Activated naive CD8-positive, alpha-beta T cell treated with anti-CD3 and anti-CD28 coated beads, Interleukin-2, amount 10 ng/mL, durations not matched to agents 7 days and 5 days (primary cell): ENCODE results near the gene C3orf62. TPM values are rescaled to one million over a fixed set of nuclear protein-coding genes. Genes with fewer than 3 reads are reported as not detected.

Experiments
- ATAC-seq: fragments of 150-1000 bp; cut with Tn5 transposase; one replicate; pipeline ENCODE4 v1.10.0; 2021; ENCODE audit warnings: low read depth, moderate library complexity
- POLR2A ChIA-PET: fragments of 350-600 bp; sonication (Branson Sonifier 250); formaldehyde crosslinking; loops from one replicate; lab custom pipeline; 2021; ENCODE audit warnings: antibody characterized with exemption; lab: Charles Lee
- DNase-seq: peaks from one replicate; pipeline ENCODE4 v3.0.0; 2021
- H3K27ac Mint-ChIP-seq: one replicate; pipeline ENCODE4 v1.8.0; 2022; ENCODE audit warnings: mild to moderate bottlenecking, mixed read lengths
- H3K27me3 Mint-ChIP-seq: one replicate; pipeline ENCODE4 v1.8.0; 2022; ENCODE audit warnings: mild to moderate bottlenecking, moderate library complexity, mixed read lengths
- H3K36me3 Mint-ChIP-seq: one replicate; pipeline ENCODE4 v1.8.0; 2021; ENCODE audit warnings: mild to moderate bottlenecking, mixed read lengths
- H3K4me1 Mint-ChIP-seq: one replicate; pipeline ENCODE4 v1.8.0; 2021; ENCODE audit warnings: mixed read lengths
- H3K4me3 Mint-ChIP-seq: one replicate; pipeline ENCODE4 v1.8.0; 2022; ENCODE audit warnings: mild to moderate bottlenecking, moderate library complexity, mixed read lengths
- H3K9me3 Mint-ChIP-seq: one replicate; pipeline ENCODE4 v1.8.0; 2021; ENCODE audit warnings: mixed read lengths
- total RNA-seq, 2 experiments: library from RNA; stranded (reverse); gene quantifications; one replicate each; pipeline ENCODE4 v1.2.3, GENCODE V29; 2021

C3orf62 gene
- total RNA-seq, 2 experiments from 2014 or later = 8.1 to 10.9 TPM

- Mint-ChIP-seq H3K4me1 (no peaks in the 10 kb centered on the region), H3K4me3 (no peak overlapping the region), H3K27ac (no peak overlapping the region), H3K36me3 (peaks cover 41% of the 10 kb centered on the region), H3K27me3 (no peaks in the 10 kb centered on the region), H3K9me3 (no peaks in the 10 kb centered on the region)
- POLR2A ChIA-PET = interaction anchor here (0.7 to 0.8 kb wide), 2 partner anchors 59 to 200 kb away, joined by 3 read pairs; partner anchors contain the start of gene QRICH1
- DNase-seq = no peak
- ATAC-seq = no peak
Observed at GRCh38 chr3:49294343-49294742, 17.3 kb upstream of the C3orf62 start.

- DNase-seq = no peak
- no peaks in the 10 kb centered on the region for H3K4me1 Mint-ChIP-seq
- H3K36me3 Mint-ChIP-seq = peaks cover 40% of the 10 kb centered on the region
- H3K27ac Mint-ChIP-seq = no peak overlapping the region
- no peak for ATAC-seq
- POLR2A ChIA-PET = interaction anchor here (0.6 kb wide), 1 partner anchor 8 kb away, joined by 5 read pairs; no protein-coding TSS in a partner anchor
- no peaks in the 10 kb centered on the region for H3K9me3 Mint-ChIP-seq
- no peaks in the 10 kb centered on the region for H3K27me3 Mint-ChIP-seq
- H3K4me3 Mint-ChIP-seq = no peak overlapping the region
Observed at GRCh38 chr3:49283997-49284396, 7.0 kb upstream of the C3orf62 start.

- Mint-ChIP-seq H3K9me3 (no peaks in the 10 kb centered on the region), H3K27me3 (no peaks in the 10 kb centered on the region), H3K36me3 (peaks cover 25% of the 10 kb centered on the region), H3K4me1 (peaks cover 22% of the 10 kb centered on the region), H3K4me3 (no peak overlapping the region), H3K27ac (no peak overlapping the region)
- POLR2A ChIA-PET = no interaction called here
- DNase-seq (no peak), ATAC-seq (no peak)
Observed at GRCh38 chr3:49279376-49279775, 2.3 kb upstream of the C3orf62 start.

- Mint-ChIP-seq H3K4me1 (peaks cover 24% of the 10 kb centered on the region), H3K27ac (peak overlapping the region; percentile 21)
Observed at GRCh38 chr3:49278548-49278947, 1.5 kb upstream of the C3orf62 start.

GRCh38 chr3:49277383-49277775 is 347 bp upstream of the C3orf62 start:
- POLR2A ChIA-PET = interaction anchor here (0.7 kb wide), 1 partner anchor 63 kb away, joined by 3 read pairs; no protein-coding TSS in a partner anchor
- Mint-ChIP-seq H3K4me3 (peak overlapping the region; percentile 83), H3K36me3 (peaks cover 11% of the 10 kb centered on the region), H3K9me3 (no peaks in the 10 kb centered on the region), H3K27ac (peak overlapping the region; percentile 87), H3K27me3 (no peaks in the 10 kb centered on the region), H3K4me1 (peaks cover 24% of the 10 kb centered on the region)
- ATAC-seq = no peak
- no peak for DNase-seq

More at GRCh38 chr3:49278548-49278947, 1.5 kb upstream of the C3orf62 start:
- Mint-ChIP-seq H3K36me3 (peaks cover 17% of the 10 kb centered on the region), H3K9me3 (no peaks in the 10 kb centered on the region), H3K27me3 (no peaks in the 10 kb centered on the region), H3K4me3 (no peak overlapping the region)
- ATAC-seq (no peak), DNase-seq (no peak)
- POLR2A ChIA-PET = interaction anchor here (0.6 kb wide), 2 partner anchors 68 to 133 kb away, joined by 3 read pairs; no protein-coding TSS in a partner anchor

GRCh38 chr3:49273825-49274532 is 3.1 kb downstream of the C3orf62 start:
- no peak for ATAC-seq
- POLR2A ChIA-PET = no interaction called here
- Mint-ChIP-seq H3K4me3 (no peak overlapping the region), H3K36me3 (peaks cover 9% of the 10 kb centered on the region), H3K4me1 (peaks cover 24% of the 10 kb centered on the region), H3K27me3 (no peaks in the 10 kb centered on the region), H3K9me3 (no peaks in the 10 kb centered on the region), H3K27ac (no peak overlapping the region)
- no peak for DNase-seq

GRCh38 chr3:49271047-49271446 is 6.0 kb downstream of the C3orf62 start:
- Mint-ChIP-seq H3K9me3 (no peaks in the 10 kb centered on the region), H3K27me3 (no peaks in the 10 kb centered on the region), H3K4me3 (no peak overlapping the region), H3K36me3 (peaks cover 11% of the 10 kb centered on the region), H3K27ac (no peak overlapping the region), H3K4me1 (peaks cover 6% of the 10 kb centered on the region)
- POLR2A ChIA-PET = no interaction called here
- ATAC-seq (no peak), DNase-seq (no peak)

GRCh38 chr3:49270156-49270500 is 6.9 kb downstream of the C3orf62 start:
- no peak for DNase-seq
- no peak for ATAC-seq
- POLR2A ChIA-PET = interaction anchor here (0.6 kb wide), 1 partner anchor 11 kb away, joined by 3 read pairs; no protein-coding TSS in a partner anchor
- no peak overlapping the region for H3K27ac Mint-ChIP-seq
- H3K4me3 Mint-ChIP-seq = no peak overlapping the region
- no peaks in the 10 kb centered on the region for H3K27me3 Mint-ChIP-seq
- H3K4me1 Mint-ChIP-seq = peaks cover 2% of the 10 kb centered on the region
- no peaks in the 10 kb centered on the region for H3K9me3 Mint-ChIP-seq
- peaks cover 8% of the 10 kb centered on the region for H3K36me3 Mint-ChIP-seq

GRCh38 chr3:49269443-49270155 is 7.4 kb downstream of the C3orf62 start:
- Mint-ChIP-seq H3K27me3 (no peaks in the 10 kb centered on the region), H3K4me1 (peaks cover 2% of the 10 kb centered on the region), H3K9me3 (no peaks in the 10 kb centered on the region), H3K27ac (no peak overlapping the region), H3K4me3 (no peak overlapping the region), H3K36me3 (peaks cover 8% of the 10 kb centered on the region)
- no peak for DNase-seq
- POLR2A ChIA-PET = interaction anchor here (0.6 kb wide), 2 partner anchors 11 to 1454 kb away, joined by 3 read pairs; no protein-coding TSS in a partner anchor
- no peak for ATAC-seq

GRCh38 chr3:49266410-49267095 is 10.5 kb downstream of the C3orf62 start:
- Mint-ChIP-seq H3K4me3 (no peak overlapping the region), H3K36me3 (peaks cover 8% of the 10 kb centered on the region), H3K4me1 (no peaks in the 10 kb centered on the region), H3K9me3 (no peaks in the 10 kb centered on the region), H3K27me3 (no peaks in the 10 kb centered on the region), H3K27ac (no peak overlapping the region)
- DNase-seq = no peak
- no peak for ATAC-seq
- POLR2A ChIA-PET = interaction anchor here (0.5 kb wide), 1 partner anchor 346 kb away, joined by 3 read pairs; no protein-coding TSS in a partner anchor

- no peak overlapping the region for H3K27ac Mint-ChIP-seq
- no peaks in the 10 kb centered on the region for H3K27me3 Mint-ChIP-seq
- POLR2A ChIA-PET = no interaction called here
Observed at GRCh38 chr3:49265661-49266386, 11.2 kb downstream of the C3orf62 start.

GRCh38 chr3:49263159-49263889 is 13.7 kb downstream of the C3orf62 start:
- POLR2A ChIA-PET = no interaction called here
- Mint-ChIP-seq H3K27me3 (no peaks in the 10 kb centered on the region), H3K36me3 (peaks cover 3% of the 10 kb centered on the region), H3K27ac (no peak overlapping the region), H3K4me3 (no peak overlapping the region), H3K9me3 (no peaks in the 10 kb centered on the region), H3K4me1 (no peaks in the 10 kb centered on the region)
- ATAC-seq (no peak), DNase-seq (no peak)

More at GRCh38 chr3:49265661-49266386, 11.2 kb downstream of the C3orf62 start:
- Mint-ChIP-seq H3K36me3 (peaks cover 8% of the 10 kb centered on the region), H3K4me1 (no peaks in the 10 kb centered on the region), H3K4me3 (no peak overlapping the region), H3K9me3 (no peaks in the 10 kb centered on the region)
- ATAC-seq = no peak
- DNase-seq = no peak
